GM20000 (cell line): Measurements from ENCODE around the gene CDH26.
A peak's percentile ranks its signal among the peaks of the same experiment; 100 is the strongest.

Experiments used
- DNase-seq: peaks from one replicate; pipeline ENCODE4 v3.0.0; 2012; ENCODE audit warnings: low spot score
- TF ChIP-seq, protein P1 (sequence below): IDR thresholded peaks from 2 replicates; pipeline ENCODE4 v1.5.1; 2012; ENCODE audit warnings: mild to moderate bottlenecking, control low read depth; ENCODE audit errors: extremely low read depth, missing control alignments

CDH26 gene

DNA sequence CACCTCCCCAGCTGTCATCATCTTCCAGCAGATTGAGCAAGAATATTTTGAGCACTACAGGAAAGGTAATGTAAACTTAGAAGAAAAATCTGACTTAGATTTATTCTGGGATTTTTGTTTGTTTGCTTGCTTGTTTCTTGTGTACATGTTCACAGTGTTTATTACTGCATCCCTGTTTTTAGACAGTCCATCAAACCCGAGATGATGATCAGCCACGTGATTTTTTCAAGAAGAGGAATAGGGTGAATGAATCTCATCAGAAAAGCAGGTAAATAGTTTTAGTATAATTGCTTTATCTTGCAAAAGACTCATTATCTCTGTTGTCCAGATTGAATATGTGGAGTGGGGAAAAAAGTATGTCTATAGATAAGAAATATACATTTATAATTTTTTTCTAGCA is 16.0 kb upstream of the CDH26 start:
- DNase-seq = no peak
- TF ChIP-seq, protein P1, sequence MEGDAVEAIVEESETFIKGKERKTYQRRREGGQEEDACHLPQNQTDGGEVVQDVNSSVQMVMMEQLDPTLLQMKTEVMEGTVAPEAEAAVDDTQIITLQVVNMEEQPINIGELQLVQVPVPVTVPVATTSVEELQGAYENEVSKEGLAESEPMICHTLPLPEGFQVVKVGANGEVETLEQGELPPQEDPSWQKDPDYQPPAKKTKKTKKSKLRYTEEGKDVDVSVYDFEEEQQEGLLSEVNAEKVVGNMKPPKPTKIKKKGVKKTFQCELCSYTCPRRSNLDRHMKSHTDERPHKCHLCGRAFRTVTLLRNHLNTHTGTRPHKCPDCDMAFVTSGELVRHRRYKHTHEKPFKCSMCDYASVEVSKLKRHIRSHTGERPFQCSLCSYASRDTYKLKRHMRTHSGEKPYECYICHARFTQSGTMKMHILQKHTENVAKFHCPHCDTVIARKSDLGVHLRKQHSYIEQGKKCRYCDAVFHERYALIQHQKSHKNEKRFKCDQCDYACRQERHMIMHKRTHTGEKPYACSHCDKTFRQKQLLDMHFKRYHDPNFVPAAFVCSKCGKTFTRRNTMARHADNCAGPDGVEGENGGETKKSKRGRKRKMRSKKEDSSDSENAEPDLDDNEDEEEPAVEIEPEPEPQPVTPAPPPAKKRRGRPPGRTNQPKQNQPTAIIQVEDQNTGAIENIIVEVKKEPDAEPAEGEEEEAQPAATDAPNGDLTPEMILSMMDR = no peak

DNA sequence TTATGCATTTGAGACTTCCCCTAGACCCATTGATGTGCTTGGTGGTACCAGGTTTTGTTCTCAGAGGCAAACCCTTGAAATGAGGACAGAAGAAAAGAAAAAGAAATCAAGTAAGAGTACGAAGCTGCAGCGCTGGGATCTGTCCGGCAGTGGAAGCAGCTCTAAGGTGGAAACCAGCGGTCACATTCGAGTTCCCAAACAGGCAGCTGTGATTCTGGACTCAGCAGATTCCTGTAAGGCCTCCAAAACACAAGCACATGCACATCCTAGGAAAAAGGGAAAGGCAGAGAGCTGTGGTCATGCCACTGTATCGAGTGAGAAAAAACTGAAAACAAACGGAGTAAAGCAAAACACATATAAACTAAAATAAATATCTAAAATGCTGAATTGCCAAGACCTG is 13.5 kb upstream of the CDH26 start:
- no peak for DNase-seq
- TF ChIP-seq, protein P1 = no peak

DNA sequence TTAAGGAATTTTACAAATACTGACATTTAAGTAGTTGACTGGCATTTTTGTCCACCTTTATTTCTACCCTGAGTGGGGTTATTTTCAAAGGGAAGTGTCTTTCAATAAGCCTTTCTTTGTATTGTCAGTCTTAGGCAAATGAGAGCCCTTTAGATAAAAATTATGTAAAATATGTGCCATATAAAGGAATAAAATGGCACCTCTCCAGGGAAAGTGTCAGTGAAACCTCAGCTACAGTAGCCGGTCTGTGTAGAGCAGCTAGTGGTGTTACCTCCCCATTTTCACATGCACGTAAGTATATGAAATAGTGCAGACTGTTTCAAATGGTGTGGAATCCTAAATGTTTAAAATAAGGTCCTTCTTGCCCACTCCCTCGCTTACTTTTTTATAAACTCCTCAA is 13.0 kb upstream of the CDH26 start:
- DNase-seq = no peak
- TF ChIP-seq, protein P1 = no peak

DNA sequence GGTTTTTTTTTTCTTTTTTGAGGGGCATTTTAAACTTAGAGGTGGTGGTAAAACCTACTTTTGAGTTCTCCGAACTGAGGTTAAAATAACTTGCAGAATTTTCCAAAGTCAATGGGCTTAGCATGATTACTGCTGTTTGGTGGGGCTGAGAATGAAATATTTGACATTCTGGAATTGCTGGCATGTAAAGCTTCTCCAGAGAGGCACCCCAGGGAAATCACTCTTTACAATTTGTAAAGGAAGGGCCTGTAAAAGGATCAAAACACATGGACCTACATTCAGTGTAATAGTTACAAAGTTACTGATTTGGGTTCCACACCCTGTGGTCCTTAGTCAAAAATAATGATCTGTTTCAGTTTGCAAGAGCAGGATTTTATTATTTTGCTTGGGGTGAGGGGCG is 12.5 kb upstream of the CDH26 start:
- DNase-seq = no peak
- TF ChIP-seq, protein P1 = no peak

DNA sequence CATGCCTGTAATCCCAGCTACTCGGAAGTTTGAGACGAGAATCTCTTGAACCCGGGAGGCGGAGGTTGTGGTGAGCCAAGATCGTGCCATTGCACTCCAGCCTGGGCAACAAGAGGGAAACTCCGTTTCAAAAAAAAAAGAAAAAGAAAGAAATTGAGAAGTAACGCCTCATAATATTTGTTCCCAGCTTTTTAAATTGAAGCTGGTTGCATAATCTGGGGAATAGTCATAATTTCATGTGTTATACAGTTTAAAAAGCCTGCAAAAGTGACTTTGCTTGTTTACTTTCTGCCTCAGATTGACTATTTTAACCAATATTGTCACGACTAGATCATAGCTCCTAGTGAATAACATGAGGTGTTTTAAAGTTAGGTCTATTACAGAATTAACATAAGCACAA is 10.8 kb upstream of the CDH26 start:
- DNase-seq = no peak
- TF ChIP-seq, protein P1 = no peak

DNA sequence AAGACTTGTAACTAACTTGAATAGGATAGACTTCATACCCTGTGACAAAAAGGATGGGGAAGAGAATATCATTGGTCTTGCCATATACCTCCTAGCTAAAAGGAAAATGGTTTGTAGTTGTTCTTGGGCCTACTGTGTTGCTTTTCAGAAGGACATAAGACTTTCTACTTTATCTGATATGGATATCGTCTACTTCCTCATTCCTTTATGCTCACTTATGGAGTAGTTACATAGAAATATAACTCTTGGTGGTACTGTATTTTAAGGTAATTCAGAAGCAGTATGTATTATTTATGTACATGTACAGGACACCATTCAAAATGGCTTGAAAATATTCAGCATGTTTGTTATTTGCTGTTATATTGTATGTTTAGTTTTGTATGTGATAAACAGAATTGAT is 10.0 kb upstream of the CDH26 start:
- DNase-seq = no peak
- TF ChIP-seq, protein P1 = no peak

DNA sequence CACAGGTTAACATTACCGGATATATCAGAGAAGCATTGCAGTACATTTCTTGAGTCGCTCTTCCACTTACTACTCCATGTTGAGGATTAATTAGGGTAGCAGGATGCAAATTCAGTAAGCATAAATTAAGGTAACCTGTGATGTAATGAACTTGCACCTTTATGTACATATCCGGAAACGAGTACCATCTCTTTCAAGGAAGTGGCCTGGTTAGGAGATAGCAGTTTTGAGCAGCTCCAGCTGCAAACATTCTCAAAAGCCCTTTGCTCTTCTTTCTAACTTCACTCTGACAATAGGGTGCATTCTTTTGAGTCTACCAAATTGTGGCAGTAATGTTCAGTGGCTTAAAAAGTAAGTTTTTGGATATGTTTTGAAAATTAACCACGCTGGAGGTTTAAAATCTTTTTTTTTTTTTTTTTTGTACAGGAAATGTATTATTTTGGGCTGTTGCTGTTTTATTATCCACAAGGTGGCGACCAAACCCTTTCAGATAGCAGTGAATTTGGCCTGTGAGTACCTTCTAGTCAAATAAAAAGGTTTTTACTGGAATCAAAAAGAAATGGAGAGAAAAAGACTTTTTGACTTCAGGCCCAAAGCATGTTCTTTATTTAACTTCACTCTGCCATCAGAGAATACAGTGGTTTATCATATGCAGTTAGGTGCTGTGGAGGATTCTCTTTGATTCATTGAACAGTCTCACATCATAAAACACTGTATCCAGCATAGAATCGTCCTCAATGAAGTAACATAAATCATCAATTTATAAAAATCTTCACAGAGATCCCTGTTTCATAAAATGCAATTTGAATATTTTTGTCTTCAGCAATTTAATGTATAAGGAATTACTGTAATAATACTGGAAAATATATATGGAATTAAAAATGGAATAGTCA is 9.1 kb upstream of the CDH26 start:
- no peak for DNase-seq
- TF ChIP-seq, protein P1 = peak; percentile 58
